ENCODE measurements around the gene LYRM1.
"Not testable (repeated sequence)": the region's sequence is repeated elsewhere in the genome, so short reads cannot be mapped to it uniquely, and the experiment has no call there.

Gene LYRM1

DNA sequence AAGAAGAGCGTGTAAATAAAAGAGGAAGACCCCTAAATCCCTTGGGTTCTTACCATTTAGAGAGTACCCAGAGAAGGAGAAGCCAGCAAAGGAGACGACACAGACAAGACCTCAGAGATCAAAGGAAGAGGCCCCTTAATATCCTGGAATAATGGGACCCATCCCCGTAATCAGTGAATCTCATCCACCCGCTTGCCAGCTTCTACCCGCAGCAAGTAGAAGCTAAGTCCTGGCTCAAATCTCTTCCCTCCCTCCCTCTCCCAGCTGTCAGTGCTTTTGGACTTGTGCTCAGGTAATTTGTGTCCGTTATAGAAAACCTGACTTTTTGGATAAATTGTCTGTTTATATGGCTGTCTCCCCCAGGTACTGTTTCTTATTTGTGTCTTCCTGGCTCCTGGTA is 1.9 kb downstream of the LYRM1 start:
- no peak for DNase-seq

GRCh38 chr16:20903116-20903898 is 2.7 kb downstream of the LYRM1 start:
- DNase-seq = no peak

DNA sequence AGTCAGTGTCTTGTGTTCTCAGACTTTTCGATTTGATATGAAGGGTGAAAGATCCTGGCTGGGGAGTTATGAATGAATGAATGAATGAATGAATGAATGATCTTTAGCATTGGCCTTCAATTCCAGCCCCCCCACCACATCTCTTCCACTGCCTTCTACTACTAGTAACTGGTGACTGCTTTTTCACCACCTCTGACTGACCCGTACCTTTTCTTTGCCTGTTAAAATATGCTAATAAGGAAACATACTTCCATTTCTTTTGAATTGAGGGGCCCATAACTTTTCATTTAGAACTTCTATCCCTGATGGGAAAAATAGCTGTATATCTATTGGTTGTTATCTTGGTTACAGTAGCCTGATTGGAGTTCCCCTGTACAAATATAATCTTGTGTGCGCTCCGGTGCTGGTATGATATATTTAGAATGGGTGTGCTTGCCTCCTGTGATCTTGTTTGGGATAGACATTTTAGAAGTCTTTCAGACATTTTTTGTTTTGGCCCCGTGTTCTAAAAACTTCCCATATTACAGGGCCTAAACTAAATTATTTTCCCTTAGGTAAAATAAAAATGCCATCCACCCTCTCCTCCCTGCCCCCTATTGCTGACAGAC is 3.4 kb downstream of the LYRM1 start:
- DNase-seq = no peak

DNA sequence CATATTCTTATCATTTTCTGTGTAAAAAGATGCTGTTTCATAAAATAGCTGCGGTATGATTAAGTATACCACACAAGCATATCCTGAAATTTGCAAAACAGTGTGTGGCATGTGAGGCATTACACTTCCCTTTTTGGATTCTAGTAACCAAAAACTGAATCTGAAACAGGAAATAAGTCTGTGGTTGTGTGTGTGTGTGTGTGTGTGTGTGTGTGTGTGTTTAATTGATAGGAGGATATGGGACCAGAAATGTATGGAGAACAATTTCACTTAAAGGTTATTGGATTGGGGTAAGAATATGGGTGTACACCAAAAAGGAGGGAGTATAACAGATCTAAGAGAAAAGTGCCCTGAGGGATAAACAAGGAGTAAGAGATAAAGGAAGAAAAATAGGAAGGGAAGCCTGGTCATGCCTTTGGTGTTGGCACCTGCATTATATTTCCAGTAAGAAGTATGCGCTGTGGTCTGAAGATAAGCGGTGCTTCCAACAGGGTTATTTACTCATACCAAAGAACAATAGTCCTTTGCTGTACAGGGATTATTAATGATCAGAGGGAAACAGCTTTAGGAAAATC is 4.0 kb downstream of the LYRM1 start:
- DNase-seq = no peak

- no peak for DNase-seq
Measured at GRCh38 chr16:20905576-20905975, 5.0 kb downstream of the LYRM1 start.

DNA sequence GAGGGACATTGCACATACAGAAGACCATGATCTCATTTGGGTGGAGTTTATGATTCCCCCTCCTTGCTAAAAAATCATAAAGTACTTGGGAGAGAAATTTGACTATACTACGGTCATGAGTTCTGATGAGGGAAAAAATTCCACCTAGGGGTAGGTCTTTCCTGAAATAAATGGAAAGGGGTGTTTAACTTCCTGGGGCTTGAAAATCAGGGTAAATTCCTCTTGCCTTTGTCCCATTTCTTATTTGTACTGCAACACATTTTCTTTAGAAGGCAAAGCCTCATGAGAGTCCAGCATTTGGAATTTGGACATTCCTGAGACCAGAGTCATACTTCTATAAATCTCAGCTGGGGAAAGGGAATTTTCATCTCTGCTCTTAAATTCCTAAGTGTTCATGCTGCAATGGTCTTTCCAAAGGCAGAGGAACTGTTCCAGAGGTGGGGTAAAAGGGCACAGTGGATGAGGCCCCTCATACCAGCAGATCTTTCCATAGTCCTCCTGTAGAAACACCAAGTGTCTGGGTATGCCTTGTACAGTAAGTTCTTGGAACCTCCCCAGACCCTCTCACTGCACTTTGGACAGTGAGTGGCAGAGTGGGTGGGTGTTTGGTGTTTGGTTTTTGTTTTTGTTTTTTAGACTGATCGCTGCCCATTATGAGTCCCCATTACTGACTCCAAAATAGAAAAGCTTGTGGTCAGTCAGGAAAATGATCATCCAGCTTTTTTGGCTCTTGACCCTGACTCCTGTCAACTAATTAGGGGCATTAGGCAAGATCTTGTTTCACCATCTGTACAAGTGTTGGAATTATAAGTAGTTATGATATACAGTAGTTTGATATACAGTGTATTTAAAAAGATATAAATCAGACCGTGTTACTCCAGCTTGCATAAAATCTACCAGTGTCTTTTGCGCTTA is 6.0 kb downstream of the LYRM1 start:
- DNase-seq = no peak

- no peak for DNase-seq
Measured at GRCh38 chr16:20910781-20911321, 10.3 kb downstream of the LYRM1 start.

DNA sequence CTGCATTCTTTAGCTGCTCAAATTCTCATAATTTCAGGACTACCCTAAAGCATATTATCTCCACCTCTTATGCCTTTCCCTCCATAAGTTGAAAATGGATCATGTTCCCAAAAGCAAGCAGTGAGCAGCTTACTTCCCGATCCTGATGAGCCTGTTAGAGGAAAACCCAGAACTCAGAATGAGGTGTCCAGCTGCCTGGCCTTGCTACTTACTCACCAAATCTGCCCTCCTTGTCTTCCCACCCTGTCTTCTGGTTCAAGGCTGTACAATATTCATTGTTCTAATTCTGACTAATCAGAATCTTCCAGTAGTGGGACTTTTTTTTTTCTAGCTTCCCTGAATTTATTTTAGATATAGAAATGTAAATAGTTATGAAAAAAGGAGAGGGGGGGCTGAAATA is 10.8 kb downstream of the LYRM1 start:
- no peak for DNase-seq

GRCh38 chr16:20916289-20916688 is 15.7 kb downstream of the LYRM1 start:
- no peak for DNase-seq

GRCh38 chr16:20916942-20917341 is 16.4 kb downstream of the LYRM1 start:
- DNase-seq = no peak

- no peak for DNase-seq
Measured at GRCh38 chr16:20918486-20919239, 18.1 kb downstream of the LYRM1 start.

GRCh38 chr16:20920091-20920490 is 19.5 kb downstream of the LYRM1 start:
- DNase-seq = no peak

DNA sequence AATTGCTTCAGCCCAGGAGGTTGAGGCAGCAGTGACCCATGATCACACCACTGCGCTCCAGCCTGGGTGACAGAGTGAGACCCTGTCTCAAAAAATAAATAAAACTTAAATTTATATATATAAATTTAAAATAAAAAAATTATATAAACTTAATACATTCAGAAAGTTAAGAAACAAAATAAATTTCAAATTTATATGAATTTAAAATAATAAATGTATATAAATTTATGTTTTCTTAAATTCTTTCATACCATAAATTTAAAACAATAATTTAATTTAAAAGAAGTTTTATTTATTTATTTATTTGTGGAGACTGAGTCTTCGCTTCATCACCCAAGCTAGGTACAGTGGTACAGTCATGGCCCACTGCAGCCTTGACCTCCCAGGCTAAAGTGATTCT is 20.2 kb downstream of the LYRM1 start:
- no peak for DNase-seq

DNA sequence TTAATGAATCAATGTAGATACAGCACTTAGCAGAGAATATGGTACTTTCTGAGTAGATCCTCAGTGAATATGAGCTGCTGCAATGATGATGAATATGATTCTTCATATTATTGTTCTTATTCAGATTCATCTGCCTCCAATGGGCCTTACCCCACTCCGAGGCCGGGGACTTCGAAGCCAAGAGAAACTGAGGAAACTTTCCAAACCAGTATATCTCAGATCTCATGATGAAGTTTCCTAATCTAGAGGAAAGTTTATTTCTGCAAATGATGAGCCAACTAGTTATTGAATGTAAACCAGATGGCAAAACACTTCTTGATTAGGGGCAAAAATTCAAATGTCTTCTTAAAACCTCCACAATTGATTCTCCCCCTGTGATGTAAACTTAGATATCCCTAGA is 23.3 kb downstream of the LYRM1 start:
- DNase-seq = no peak

- no peak for DNase-seq
Measured at GRCh38 chr16:20925751-20926150, 25.2 kb downstream of the LYRM1 start.

GRCh38 chr16:20928774-20929411 is 28.3 kb downstream of the LYRM1 start:
- DNase-seq = no peak

GRCh38 chr16:20929676-20930364 is 29.2 kb downstream of the LYRM1 start:
- DNase-seq = not testable (repeated sequence)

- DNase-seq = no peak
Measured at GRCh38 chr16:20930365-20930690, 29.8 kb downstream of the LYRM1 start.

GRCh38 chr16:20931066-20931600 is 30.6 kb downstream of the LYRM1 start:
- DNase-seq = no peak

- DNase-seq = no peak
Measured at GRCh38 chr16:20933589-20933988, 33.0 kb downstream of the LYRM1 start.

DNA sequence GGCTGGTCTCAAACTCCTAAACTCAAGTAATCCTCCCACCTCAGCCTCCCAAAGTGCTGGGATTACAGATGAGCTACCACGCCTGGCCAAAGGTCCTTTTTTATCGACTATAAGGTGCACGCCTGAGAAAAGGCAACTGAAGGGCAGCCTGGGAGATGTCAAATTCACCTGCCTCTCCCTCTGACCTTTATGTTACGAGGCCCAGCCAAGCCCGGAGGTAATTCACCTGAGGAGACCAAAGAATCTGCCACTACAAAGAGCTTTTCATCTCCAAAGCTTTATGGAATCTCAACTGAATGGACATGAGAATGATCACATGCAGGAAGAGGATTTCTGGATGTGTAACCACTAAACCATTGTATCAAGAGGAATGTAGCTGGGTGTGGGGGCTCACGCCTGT is 37.2 kb downstream of the LYRM1 start:
- no peak for DNase-seq
